SHP77 treated with DMSO at 0.1 percent for 48 hours (cell line): ENCODE results near the gene SARS2.
"Not testable (repeated sequence)": the region's sequence is repeated elsewhere in the genome, so short reads cannot be mapped to it uniquely, and the experiment has no call there.

Experiments used
- DNase-seq: peaks from one replicate; lab custom pipeline; 2025; lab: John Stamatoyannopoulos, UW

The SARS2 gene

GRCh38 chr19:38892841-38893240 lies 37.7 kb downstream of the SARS2 start:
- DNase-seq = peak; percentile 67

GRCh38 chr19:38891771-38892170 lies 38.8 kb downstream of the SARS2 start:
- DNase-seq = no peak

- DNase-seq = no peak
These were observed 39.9 kb downstream of the SARS2 start for GRCh38 chr19:38890686-38891085.

GRCh38 chr19:38889803-38890202 lies 40.8 kb downstream of the SARS2 start:
- no peak for DNase-seq

GRCh38 chr19:38888876-38889275 lies 41.7 kb downstream of the SARS2 start:
- DNase-seq = no peak

GRCh38 chr19:38884691-38885090 lies 45.9 kb downstream of the SARS2 start:
- DNase-seq = not testable (repeated sequence)

GRCh38 chr19:38883286-38883685 lies 47.3 kb downstream of the SARS2 start:
- no peak for DNase-seq

- no peak for DNase-seq
These were observed 49.5 kb downstream of the SARS2 start for GRCh38 chr19:38880882-38881609.

- no peak for DNase-seq
These were observed 50.3 kb downstream of the SARS2 start for GRCh38 chr19:38880076-38880881.

- DNase-seq = no peak
These were observed 51.2 kb downstream of the SARS2 start for GRCh38 chr19:38879400-38879751.

- no peak for DNase-seq
These were observed 51.8 kb downstream of the SARS2 start for GRCh38 chr19:38878575-38879399.

- DNase-seq = peak; percentile 99
These were observed 52.6 kb downstream of the SARS2 start, which contains the start of gene RINL for GRCh38 chr19:38877781-38878574. Gene RINL (minus strand): TSS chr19:38878275. CDS start chr19:38876742, 1,533 bp downstream.

- DNase-seq = peak; percentile 66
These were observed 54.7 kb downstream of the SARS2 start for GRCh38 chr19:38875656-38876395.

GRCh38 chr19:38873400-38873799 lies 57.2 kb downstream of the SARS2 start:
- DNase-seq = not testable (repeated sequence)

GRCh38 chr19:38870612-38871011 lies 60.0 kb downstream of the SARS2 start:
- no peak for DNase-seq

GRCh38 chr19:38869836-38870607 lies 60.5 kb downstream of the SARS2 start:
- DNase-seq = peak; percentile 91

GRCh38 chr19:38869160-38869835 lies 61.3 kb downstream of the SARS2 start:
- DNase-seq = no peak

GRCh38 chr19:38868551-38868950 lies 62.0 kb downstream of the SARS2 start:
- DNase-seq = no peak

GRCh38 chr19:38867171-38867780 lies 63.3 kb downstream of the SARS2 start:
- DNase-seq = no peak
